HG02870 (cell line): ENCODE results near the gene AGAP9.
"Not testable (repeated sequence)": the region's sequence is repeated elsewhere in the genome, so short reads cannot be mapped to it uniquely, and the experiment has no call there.

Experiments
- ATAC-seq: cut with Tn5 transposase; IDR thresholded peaks from one replicate; pipeline ENCODE4 v1.9.1; 2021; ENCODE audit warnings: mild to moderate bottlenecking, moderate library complexity; ENCODE audit not compliant: unreplicated experiment

AGAP9 gene

GRCh38 chr10:47523475-47523874, at the start of gene AGAP9:
AGAP9 (minus strand) TSS chr10:47523638; CDS start chr10:47523526, 112 bp downstream.
- ATAC-seq, result not testable (repeated sequence)

- not testable (repeated sequence) for ATAC-seq
Measured at GRCh38 chr10:47571138-47571912, 47.9 kb upstream of the AGAP9 start.

GRCh38 chr10:47566757-47567156, 43.3 kb upstream of the AGAP9 start:
- ATAC-seq, result not testable (repeated sequence)

GRCh38 chr10:47566108-47566699, 42.8 kb upstream of the AGAP9 start:
- not testable (repeated sequence) for ATAC-seq

GRCh38 chr10:47565517-47565920, 42.1 kb upstream of the AGAP9 start:
- ATAC-seq, result not testable (repeated sequence)

GRCh38 chr10:47564953-47565352, 41.5 kb upstream of the AGAP9 start:
- not testable (repeated sequence) for ATAC-seq

GRCh38 chr10:47564318-47564717, 40.9 kb upstream of the AGAP9 start:
- not testable (repeated sequence) for ATAC-seq

GRCh38 chr10:47560452-47560851, 37.0 kb upstream of the AGAP9 start:
- not testable (repeated sequence) for ATAC-seq

- not testable (repeated sequence) for ATAC-seq
Measured at GRCh38 chr10:47559718-47560308, 36.4 kb upstream of the AGAP9 start.

- not testable (repeated sequence) for ATAC-seq
Measured at GRCh38 chr10:47558109-47558508, 34.7 kb upstream of the AGAP9 start.

- not testable (repeated sequence) for ATAC-seq
Measured at GRCh38 chr10:47557616-47558015, 34.2 kb upstream of the AGAP9 start.

- not testable (repeated sequence) for ATAC-seq
Measured at GRCh38 chr10:47555334-47555733, 31.9 kb upstream of the AGAP9 start.

- not testable (repeated sequence) for ATAC-seq
Measured at GRCh38 chr10:47554552-47554951, 31.1 kb upstream of the AGAP9 start.

GRCh38 chr10:47553860-47554247, 30.4 kb upstream of the AGAP9 start:
- ATAC-seq, result not testable (repeated sequence)

- peak; percentile 91 for ATAC-seq
Measured at GRCh38 chr10:47553214-47553859, 29.9 kb upstream of the AGAP9 start.

- ATAC-seq, result peak; percentile 36
Measured at GRCh38 chr10:47552719-47553118, 29.3 kb upstream of the AGAP9 start.

- ATAC-seq, result not testable (repeated sequence)
Measured at GRCh38 chr10:47547286-47547685, 23.8 kb upstream of the AGAP9 start.

- ATAC-seq, result not testable (repeated sequence)
Measured at GRCh38 chr10:47536430-47536829, 13.0 kb upstream of the AGAP9 start.

GRCh38 chr10:47502313-47502712, 21.1 kb downstream of the AGAP9 start:
- not testable (repeated sequence) for ATAC-seq

- ATAC-seq, result not testable (repeated sequence)
Measured at GRCh38 chr10:47494226-47494625, 29.2 kb downstream of the AGAP9 start.

- ATAC-seq, result not testable (repeated sequence)
Measured at GRCh38 chr10:47491600-47491999, 31.8 kb downstream of the AGAP9 start, which contains the start of gene FAM25G. FAM25G (minus strand) TSS chr10:47491700; CDS start chr10:47491674, 26 bp downstream.
